Ureter (tissue), 1 donor: ENCODE data around the gene TIMP4. TPM values are rescaled to one million over a fixed set of nuclear protein-coding genes. Genes with fewer than 3 reads are reported as not detected.
A peak's percentile ranks its signal among the peaks of the same experiment; 100 is the strongest.

Source experiments
- DNase-seq: peaks from one replicate; pipeline ENCODE4 v3.0.0-alpha.2; 2020; ENCODE audit warnings: low spot score
- total RNA-seq: library from RNA; stranded (reverse); gene quantifications from one replicate; pipeline ENCODE4 v1.2.4, GENCODE V29; 2023
- donor health status: DM: yes; HTN: yes; CAD: no.

TIMP4 gene
- 16.5 TPM for total RNA-seq

DNA sequence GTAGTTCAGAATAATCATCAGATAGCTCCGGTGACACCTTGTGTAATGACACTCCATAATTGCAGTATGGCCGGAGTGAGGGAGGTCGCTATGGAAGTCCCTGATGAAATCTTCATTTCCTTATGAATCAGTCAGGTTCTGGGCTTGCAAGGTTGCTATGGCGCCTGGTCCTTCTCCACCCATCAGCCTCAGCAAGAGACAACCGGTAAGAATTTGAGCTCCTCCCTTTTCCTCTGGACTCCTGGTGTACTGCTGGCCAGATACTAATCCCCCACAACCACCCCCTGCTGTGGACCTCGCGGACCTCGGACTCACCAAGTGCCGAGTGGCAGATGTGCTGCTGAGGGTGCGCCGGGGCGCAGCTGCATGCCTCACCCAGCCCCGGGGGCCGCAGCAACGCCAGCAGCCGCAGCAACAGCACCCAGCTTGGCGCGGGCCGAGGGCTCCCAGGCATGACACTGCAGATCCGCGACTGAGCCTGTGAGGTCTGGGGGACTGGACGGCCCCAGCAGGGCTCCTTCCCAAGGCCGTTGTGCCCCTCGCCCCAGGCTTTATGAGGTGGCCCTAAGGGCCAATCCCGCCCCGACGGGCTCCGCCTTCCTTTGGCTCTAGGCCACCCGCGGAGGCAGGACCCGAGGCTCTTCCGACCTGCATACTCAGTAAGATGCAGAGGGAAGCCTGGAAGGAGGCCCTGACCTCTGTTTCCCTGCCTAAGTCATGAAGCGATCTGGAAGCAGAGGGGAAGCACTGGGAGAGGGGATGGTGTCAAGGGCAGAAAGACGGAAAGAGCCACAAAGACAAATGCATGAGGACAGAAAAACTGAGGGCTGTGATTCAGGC lies at the start of gene TIMP4:
Gene TIMP4 (minus strand): TSS at position 526 of the 840 bp plus-strand sequence. CDS start 72 bp downstream, at position 454.
- DNase-seq = no peak

DNA sequence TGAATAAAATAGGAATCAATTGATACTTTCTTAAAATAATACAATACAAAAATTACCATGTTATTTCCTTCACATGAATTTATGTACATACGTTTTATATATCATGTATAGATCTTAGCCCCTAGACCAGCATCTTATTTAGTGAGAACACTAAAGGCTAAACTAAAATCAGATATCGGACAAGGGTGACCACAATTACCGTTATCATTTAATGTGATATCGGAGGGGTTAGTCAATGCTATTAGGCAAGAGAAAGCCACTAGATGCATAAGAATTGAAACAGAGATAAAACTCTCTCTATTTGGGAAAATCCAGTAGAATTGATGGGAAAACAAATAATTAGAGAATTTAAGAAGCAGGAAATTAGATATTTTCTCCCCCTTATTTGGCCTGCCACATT lies 46.5 kb upstream of the TIMP4 start:
- DNase-seq = no peak

DNA sequence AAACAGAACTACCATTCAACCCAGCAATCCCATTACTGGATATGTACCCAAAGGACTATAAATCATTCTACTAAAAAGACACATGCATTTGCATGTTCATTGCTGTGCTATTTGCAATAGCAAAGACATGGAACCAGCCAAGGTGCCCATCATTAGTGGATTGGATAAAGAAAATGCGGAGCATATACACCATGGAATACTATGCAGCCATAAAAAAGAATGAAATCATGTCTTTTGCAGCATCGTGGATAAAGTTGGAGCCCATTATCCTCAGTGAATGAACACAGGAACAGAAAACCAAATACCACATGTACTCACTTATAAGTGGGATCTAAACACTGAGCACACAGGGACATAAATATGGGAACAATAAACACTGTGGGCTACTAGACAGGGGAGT lies 43.1 kb upstream of the TIMP4 start:
- no peak for DNase-seq

DNA sequence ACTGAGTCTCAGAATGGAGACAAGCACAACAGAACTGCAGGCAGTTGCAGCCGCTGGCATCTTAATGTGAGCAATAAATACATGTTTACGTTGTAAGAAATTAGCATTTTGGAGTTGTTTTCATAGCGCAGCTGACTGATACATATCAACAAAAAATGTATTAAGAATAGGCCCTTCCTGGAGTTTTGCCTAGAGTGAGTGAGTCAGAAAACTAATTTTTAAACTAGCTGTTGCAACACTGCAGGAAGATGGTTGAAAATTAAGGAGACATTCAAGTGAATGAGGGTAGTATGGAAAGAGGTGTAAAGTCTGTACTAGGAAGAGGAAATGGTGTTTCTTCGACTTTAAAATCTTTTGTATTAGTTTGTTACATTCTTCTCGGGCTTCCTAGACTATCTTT lies 39.6 kb upstream of the TIMP4 start:
- no peak for DNase-seq

DNA sequence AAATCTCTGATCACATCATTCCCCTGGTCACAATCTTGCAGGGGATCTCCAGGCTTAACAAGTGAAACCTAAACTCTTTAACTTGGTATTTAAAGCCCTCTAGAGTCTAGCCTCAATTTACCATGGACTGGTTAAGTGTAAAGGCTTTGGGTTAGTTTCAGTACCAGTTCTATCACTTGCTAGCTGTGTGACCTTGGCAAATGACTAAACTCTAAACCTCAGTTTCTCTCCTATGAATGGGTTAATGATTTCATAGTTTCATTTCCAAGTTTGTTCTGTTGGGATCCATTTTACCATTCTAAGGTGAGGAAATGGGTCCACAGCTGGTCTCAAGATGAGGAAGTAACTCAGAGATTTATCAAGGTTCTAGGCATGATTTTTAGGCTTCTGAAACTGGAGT lies 38.8 kb upstream of the TIMP4 start:
- DNase-seq = no peak

DNA sequence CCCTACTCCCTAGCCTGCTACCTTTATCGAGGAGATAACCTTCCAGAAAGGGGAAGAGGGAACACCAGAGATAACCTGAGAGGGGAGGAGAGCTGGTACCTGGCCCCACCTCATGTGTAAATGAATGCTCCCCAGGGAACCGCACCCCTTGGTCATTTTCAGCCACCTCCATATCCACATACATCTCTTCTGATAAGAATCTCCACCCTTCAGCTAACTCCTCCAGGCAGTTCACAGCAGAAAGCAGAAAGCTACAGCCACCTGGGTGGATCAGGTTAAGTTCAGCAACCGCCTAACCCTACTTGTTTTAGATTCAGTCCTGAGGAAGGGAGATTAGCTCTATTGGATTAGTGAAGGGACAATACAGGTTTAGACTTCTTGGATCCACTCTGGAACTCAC lies 38.0 kb upstream of the TIMP4 start:
- DNase-seq = no peak

DNA sequence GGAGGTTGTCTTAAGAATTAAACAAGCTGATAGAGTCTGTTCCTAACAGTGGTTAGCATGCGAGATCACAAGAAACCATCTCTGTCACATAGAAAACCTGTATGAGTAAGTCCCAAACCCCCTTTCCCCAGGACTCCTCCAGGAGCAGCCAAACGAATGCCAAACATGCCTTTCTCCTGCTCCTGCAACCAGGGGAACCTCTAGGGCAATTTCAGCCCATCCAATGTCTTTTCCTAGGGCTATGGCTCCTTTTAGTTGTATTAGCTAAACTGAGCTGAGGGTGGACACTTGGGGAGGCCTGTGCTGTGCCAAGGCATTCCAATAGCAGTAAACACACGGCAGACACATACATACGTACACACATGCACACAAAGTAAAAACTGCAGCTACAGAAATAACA lies 36.5 kb upstream of the TIMP4 start:
- DNase-seq = no peak

DNA sequence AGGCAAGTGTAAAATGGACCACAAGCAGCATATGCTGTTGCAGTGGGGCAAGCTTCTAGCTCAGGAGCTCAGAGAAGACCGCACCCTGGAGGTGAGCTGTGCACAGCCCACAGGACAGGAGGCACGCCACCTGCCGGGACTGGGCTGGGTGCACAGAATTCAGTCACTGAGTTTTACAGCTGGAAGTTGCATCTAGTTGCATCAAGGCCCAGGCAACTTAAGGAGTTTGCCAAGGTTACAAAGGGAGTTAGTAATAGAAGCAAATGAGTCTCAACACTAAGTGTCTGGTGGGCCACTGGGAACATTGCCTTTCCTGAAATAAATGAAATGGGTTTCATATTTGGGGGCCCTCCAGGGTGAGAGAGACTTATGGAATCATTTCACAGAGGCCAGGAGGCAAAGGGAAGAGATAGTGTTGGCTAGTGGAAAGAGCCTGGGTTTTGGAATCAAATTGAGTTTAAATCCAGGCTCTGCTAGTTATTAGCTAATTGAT lies 36.0 kb upstream of the TIMP4 start:
- DNase-seq = no peak

DNA sequence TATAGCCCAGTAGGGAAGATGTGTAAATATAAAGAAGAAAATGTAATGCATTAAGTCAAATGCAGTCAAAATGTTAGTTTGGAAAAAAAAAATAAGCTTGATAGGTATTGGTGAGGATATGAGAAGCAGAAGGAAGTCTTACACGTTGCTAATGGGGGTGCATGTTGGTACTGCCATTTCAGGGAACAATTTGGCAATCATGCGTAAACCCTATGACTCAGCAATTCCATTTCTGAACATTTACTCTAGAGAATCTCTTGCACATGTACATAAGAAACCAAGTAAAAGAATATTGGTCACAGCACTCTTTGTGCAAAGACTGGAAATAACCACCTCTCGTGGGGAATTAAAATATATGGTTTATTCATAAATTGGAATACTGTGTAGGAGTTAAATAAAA lies 35.5 kb upstream of the TIMP4 start:
- DNase-seq = no peak

DNA sequence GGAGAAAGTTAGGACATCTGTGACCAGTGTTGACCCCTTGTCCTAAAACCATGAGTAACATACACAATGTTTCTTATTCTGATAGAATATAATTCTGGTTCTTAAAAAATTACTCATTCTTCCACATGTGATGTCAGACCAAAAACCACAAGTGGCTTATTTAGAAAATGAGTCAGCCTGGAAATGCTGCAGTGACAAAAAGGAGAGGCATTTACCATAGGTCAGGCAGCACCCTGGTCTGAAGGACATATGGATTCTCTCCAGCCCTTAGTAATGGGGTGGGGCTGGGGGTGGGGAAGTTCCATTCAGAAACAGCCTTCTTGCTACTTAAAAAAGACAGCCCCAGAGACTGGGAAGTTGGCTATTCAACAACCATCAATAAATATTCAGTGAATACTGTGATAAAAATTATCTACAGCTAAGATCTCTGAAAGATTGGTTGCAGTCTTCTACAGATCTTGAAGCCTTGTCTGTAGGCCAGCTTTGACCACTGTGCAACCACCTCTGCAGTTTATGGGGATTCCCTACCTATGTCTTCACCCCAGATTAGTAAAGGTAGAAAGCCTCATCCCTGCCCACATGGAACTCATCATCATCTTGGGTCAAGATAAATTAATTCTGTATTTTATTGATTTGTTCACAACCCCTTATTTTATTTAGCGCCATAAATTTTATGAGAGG lies 34.9 kb upstream of the TIMP4 start:
- DNase-seq = peak; percentile 68

DNA sequence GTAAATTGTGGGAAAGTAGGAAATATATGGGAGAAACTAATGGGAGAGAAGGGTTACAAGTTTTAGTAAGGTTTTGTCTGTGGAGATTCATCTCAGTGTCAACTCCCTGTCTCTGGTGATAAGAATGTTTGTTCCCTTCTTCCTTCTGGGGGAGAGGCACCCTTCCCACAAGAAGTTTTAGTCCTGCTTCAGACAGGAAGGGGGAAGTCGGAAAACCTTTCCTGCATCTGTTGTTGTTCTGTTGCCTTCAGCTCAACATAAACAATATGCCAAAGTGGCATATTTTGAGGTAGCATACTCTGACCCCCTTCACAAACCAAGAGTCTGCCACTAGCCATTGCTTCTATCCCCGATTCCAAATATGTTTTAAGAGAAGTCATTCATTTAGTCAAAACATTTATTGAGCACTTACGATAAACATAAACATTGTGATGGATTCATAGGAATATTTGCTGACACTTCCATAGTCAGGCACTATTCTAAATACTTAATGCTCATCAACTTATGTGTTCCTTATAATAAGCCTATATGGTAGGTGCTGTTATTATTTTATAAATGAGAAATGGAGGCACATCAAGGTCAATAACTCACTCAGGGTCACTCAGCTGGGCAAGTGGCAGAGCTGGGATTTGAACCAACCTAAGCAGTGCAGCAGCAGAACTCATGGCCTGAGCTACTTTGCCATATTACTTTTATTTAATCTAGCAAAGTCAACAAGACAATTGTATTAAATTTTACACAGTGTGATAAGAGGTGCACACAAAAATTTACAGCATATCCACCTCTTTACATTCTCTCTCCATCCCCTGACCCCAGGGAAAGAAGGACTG lies 34.2 kb upstream of the TIMP4 start:
- DNase-seq = no peak

DNA sequence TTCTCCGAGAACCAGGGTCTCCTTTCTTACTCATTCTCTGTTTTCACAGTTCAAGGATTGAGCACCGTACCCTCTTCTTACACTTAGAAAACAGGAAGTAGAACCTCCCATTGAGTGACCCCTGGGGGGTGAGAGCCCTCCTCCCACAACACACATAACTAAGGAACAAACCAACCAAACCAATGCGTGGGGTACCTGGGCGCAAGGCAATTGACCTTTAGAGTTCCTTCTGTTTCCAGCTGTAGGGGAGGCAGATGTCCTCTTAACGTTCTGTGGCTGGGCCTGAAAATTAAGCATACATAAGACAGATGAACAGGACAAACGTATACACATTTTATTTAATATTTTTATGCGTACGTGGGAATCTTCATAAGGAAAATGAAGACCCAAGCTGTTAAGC lies 33.5 kb upstream of the TIMP4 start:
- no peak for DNase-seq

DNA sequence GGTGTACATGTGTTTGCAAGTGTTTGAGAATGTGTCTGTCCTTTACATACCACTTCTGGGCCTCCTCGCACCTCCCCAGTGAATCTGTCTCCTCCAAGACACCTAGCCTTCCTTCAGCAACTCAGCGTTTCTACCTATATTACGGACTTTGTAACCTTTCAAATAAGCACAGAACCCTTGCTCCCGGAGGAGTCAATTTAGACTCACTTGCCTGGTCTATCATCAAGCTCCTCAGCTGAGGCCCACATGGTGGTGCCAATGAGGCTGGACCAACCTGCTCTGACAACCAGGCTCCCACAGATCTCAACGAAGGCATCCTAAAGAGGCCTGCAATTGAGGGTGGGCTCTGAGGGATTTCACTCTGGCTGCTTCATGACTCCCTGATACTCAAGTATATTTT lies 32.8 kb upstream of the TIMP4 start:
- DNase-seq = no peak

DNA sequence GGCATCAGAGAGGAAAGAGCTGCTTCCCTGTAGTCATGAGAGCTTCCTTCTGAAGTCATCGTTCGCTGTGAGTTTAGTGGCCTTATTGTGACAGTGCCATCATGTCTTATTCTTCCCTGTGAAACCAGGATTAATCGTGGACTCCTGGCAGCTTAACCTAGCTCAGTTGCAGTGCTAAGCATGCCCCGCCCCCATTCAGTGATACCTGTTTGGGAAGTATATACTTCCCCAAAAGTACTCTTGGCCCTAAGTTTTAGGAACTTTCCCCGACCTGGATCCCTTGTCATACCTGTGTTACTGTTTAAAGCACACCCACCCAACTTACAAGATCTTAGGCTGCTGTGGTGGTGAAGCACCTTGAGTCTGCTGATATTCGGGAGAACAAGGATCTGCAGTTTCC lies 32.1 kb upstream of the TIMP4 start:
- DNase-seq = no peak

DNA sequence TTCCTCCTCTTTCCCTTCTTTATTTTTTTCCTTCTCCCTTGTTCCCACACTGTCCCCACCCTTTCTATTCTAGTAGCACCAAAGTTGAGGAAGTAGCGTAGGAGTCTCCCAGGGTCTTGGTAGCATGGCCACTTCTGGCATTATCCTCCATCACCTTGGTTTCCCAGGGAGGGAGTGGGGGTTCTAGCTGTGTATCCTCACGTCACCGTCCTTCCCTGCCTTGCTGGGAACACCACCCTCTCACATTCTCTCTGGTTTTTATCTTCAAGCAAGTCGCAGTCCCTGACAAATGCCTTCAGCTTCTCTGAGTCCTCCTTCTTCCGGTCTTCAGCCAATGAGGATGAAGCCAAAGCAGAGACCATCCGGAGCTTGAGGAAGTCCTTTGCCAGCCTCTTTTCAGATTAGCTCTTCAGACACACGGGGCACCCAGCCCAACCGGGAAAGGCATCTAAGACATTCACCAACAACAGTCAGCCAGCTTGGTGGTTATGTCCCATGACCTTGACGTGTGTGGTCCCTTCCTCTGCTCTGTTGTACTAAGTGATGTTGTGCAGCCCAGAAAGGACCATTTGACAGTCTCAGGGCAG lies 31.6 kb upstream of the TIMP4 start:
- DNase-seq = no peak

DNA sequence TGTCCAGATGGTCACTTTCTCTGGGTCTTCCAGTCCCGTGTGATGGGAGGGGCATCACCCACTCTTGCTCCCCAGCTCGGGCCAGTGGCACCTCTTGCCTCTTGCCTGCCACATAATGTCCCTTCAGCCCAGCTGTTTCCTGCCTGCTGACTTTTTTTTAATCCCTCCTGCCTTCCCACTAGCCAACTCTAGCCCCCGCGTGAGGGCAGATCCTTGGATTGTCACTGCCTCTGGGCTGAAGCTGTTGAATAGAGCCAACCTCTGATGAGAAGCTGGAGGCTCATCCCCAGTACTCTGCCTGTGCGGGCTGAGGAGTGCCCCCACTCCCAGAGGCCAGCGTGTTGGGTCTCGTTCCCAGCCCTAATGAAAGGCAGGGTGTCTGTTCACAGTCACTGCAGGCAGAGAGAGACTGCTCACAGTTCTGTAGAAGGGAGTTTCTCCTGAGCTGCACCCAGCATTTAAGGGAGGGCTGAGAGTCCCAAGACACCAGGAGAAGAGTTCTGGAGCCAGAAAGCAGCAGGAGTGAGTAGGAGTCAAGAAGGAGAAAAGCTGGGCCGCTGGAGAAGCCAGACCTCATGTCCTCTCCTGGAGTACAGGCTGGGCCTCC lies 30.1 kb upstream of the TIMP4 start:
- no peak for DNase-seq

DNA sequence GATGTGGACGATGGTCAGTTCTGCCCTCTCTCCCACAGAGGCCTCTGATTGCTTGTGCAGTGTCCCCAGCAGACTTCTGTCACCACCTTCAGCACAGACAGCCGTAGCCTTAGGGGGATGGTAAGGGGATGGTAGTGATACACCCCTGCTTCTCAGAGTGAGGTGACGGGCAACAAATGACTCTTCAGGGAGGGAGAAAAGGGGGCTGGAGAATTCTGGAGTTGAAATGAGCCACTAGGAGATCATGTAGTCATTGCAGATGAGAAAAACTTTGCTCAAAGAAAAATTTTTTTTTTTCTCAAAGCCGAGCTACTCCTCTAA lies 29.6 kb upstream of the TIMP4 start:
- no peak for DNase-seq

DNA sequence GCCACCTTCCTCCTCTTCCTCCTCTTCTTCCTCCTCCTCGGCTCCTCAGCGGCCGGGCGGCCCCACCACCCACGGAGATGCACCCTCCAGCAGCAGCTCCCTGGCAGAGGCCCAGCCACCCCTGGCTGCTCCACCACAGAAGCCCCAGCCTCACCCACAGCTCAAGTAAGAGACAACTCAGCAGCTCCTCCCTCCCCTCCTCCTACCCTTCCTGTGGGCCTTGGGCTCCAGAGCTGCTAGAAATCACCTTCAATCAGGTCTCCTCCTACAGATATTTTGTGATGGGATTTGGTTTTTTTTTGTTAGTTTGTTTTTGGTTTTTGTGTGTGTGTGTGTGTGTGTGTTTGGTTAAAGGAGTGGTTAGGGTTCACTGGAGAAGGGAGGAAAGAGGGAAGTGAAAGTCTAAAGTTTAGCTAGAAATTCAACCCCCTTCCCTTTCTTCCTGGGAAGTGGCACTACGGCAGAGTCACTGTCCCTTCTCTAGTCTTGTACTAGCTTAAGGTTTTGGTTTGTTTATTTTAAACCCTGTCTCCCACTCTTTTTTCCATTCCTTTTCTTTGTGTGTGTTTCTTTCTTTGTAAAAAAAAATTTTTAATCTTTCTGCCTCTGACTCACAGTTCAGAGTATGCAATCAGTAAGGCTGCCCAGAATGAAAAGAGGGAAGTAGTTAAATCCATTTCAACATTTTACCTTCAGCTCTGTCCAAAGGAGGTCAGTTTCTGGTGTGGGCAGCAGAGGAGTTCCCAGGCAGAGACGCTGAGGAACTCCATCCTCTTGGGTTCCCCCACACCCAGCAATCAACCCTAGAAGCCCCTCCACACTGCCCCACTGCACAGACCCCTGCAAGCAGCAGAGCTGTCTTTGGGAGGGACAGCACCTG lies 29.0 kb upstream of the TIMP4 start:
- no peak for DNase-seq

DNA sequence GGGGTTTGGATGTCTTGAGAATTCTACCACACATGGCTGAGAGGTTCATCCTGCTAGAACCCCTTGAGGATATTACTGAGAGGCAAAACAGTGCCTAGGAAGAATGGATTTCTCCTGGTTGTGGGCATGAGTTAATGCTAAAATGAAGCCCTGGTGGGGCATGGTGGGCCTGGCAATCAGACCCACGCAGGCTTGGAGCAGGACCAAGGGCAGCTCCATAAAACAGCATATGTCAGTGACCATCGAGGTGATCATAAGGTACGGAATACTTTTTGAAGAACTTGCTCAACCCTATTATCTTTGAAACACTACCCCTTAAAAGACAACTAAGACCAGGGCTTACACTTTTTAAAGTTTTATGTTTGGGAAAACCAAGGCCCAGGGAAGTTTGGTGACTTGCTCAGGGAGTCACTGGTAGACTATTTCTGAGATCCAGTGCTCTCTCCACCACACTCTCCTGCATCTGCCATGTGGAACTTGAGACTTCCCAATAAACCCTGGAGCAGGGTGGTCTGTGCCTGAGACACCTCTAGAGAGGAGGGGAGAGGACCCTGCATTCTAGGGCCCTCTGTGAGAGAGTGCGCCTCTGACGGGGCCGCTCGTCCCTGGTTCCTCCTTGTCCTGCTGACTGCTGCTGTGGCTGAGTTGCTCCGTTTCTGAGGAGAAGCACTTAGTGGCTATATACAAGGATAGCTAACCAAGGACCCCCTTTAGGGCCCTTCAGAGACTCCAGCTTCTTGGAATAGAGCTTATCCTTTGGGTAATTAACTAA lies 28.0 kb upstream of the TIMP4 start:
- no peak for DNase-seq

DNA sequence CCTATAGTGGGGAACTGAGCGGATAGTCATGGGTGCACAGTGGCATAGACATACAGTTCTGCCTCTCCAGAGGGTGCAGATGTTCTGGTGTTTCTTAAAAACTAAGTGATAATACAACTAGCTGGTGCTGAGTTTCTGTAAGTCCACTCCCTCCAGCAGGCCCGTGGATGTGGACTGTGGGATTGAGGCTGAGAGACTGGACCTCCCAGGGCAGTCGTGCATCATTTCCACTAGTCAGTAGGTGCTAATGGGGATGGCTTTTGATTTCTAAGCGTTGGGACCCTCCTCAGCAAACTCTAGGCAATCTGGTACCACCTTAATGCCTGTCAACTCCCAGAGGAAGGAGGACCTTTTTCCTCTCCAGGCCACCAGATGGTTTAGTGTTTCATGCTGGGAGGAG lies 27.3 kb upstream of the TIMP4 start:
- DNase-seq = no peak
